GM21367 (cell line): ENCODE measurements around the gene INCENP.

Source experiments
- ATAC-seq: cut with Tn5 transposase; IDR thresholded peaks from one replicate; pipeline ENCODE4 v1.9.1; 2021; ENCODE audit not compliant: unreplicated experiment

INCENP gene

DNA sequence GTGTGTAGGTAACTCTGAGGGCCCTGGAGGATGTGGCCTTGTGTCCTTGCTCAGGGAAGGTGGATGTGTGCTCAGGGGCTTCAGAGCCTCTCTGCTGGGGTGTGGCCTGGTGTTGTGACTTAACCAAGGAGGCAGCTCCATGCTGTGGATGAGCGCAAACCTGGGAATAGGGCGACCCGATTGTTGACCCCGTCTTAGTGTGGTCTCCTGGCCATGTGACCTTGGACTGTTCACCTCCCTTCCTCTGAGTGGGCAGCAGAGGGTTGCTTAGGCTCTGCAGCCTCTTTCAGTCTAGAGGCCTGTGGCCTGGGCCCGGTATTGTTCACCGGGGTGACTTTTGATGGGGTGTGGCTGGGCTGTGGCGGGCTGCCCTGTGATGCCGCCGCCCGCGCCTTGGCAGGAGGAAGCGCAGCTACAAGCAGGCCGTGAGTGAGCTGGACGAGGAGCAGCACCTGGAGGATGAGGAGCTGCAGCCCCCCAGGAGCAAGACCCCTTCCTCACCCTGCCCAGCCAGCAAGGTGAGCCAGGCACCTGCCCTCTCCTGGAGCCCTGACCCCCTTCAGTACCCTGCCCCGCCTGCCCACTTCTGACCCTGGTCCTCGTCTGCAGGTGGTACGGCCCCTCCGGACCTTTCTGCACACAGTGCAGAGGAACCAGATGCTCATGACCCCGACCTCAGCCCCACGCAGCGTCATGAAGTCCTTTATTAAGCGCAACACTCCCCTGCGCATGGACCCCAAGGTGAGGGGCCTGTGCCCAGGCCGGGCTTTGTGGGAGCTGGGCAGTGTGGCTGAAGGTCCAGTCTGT lies 16.7 kb downstream of the INCENP start:
- no peak for ATAC-seq

GRCh38 chr11:62141111-62142042 lies 17.6 kb downstream of the INCENP start:
- ATAC-seq = no peak

DNA sequence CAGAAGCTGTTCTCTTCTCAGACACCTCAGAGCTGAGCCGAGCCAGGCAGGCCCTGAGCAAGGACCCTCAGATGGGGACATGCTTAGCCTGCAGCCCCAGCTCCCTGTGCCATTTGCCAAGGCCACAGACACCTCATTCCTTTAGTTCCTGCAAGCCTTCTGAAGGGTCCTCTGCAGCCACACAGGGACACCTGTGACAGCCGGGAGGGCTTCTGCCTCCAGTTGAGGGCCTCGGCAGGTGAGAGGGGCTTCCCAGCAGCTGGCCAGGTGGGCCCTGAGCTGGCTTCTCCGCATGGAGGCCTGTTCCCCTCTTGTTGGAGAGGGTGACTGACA lies 18.2 kb downstream of the INCENP start:
- ATAC-seq = no peak

DNA sequence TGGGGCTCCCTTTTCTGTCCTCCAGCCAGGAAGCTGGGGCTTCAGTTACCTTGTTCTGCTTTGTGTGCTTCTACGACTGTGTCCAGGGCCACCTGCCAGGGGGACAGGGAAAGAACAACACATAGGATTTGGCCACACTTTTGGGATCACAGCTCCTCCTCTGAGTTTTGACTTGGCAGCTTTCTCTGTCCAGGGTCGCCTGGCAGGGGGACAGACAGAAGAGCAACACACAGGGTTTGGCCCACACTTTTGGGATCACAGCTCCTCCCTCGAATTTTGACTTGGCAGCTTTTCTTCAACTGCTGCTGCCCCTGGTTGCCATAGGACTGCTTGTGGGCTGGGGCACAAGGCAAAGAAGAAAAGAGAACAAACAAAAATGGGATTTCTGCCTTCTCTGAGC lies 19.1 kb downstream of the INCENP start:
- ATAC-seq = no peak

- ATAC-seq = no peak
Observed at GRCh38 chr11:62143727-62144126, 19.9 kb downstream of the INCENP start.

GRCh38 chr11:62144641-62145255 lies 20.9 kb downstream of the INCENP start:
- no peak for ATAC-seq

GRCh38 chr11:62145261-62145871 lies 21.6 kb downstream of the INCENP start:
- no peak for ATAC-seq

GRCh38 chr11:62146476-62147200 lies 22.8 kb downstream of the INCENP start:
- ATAC-seq = no peak

GRCh38 chr11:62147545-62147944 lies 23.7 kb downstream of the INCENP start:
- no peak for ATAC-seq

- ATAC-seq = no peak
Observed at GRCh38 chr11:62148271-62148980, 24.6 kb downstream of the INCENP start.

- ATAC-seq = no peak
Observed at GRCh38 chr11:62149986-62150886, 26.4 kb downstream of the INCENP start.

DNA sequence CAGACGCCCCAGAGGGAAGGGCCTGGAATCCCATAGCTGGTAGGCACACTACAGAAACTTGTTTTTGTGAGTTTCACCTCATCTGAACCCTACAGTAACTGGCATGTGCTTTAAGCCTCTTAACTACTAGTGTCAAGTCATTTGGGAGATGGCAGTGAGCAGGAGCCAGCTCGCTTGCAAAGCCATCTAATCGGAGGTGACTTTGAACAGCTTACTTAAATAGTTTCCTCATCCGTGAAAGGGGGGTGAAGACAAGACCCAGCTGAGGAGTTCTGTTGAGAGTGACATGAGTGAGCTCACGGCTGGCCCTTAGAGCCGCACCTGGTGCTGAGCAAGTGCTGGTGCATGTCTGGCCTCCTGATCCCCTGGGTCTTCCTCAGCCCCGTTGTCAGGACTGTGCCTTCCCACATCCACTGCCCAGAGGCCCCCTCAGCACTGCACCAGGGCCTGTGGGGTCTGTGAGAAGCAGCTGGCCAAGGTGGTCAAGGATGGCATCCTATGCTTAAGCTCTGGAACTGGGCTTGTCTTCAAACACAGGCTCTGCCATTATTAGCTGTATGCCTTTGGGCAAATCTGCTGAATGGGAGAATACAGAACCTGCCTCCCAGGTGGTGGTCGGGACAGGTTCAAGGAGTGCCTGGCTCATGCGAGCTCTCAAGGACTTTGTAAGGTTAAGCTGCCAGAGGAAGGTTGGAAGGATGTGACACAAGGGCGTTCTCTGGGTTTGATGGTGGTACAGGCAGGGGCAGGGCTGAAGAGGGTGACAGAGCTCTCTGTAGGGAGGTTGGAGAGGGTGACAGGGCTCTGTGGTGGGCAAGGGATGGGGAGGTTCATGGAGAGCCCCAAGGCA lies 27.3 kb downstream of the INCENP start:
- no peak for ATAC-seq

- ATAC-seq = no peak
Observed at GRCh38 chr11:62151737-62152102, 27.9 kb downstream of the INCENP start.

DNA sequence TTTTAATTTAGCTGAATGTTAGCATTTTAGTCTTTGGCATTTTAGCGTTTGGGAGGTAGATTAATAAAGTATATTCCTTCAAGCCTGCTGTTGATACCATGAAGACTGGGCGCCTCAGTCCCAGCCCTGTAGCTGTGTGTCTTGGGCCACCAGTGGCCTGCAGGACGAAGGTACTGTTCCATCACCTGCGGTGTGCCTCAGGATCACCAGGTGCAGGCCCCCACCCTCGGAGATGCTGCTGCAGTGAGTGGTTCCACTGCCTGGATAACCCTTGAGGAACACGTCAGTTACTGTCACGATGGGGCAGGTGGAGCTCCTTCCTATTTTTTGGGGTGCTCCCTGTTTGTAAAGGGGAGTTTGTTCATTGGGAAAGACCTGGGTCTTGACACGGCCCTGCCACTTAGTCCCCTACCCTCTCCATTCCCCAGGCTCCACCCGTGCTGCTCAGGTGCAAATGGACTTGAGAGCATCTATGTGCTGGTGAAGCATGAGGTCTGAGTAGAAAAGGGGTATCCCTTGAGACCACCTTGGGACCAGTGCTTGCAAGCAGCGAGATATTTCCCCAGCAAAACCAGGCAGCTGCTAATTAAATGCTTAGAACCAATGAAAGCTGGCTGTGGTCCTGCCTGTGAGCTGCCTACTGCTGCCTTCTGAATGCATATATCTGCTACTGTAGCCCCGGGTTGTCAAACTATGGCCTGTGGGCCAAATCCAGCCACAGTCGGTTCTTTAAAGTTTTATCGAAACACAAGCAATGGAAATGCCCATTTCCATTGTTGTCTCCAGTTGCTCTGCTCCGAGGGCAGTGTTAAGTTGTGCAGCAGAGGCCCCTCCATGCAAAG lies 28.7 kb downstream of the INCENP start:
- ATAC-seq = no peak

DNA sequence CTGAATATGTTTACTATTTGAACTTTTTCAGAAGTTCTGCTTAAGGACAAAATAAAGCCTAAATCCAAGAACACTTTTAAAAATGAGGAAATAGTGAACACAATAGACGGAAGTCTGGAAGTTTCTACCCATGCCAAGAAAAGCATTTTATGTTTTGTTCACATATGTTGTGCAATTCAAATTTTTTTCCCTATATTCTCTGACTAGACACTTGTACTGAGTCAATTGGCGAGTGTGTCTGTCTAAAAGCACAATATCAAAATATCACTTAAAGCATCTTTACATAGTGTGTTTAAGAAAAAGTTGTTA lies 29.2 kb downstream of the INCENP start:
- ATAC-seq = no peak

DNA sequence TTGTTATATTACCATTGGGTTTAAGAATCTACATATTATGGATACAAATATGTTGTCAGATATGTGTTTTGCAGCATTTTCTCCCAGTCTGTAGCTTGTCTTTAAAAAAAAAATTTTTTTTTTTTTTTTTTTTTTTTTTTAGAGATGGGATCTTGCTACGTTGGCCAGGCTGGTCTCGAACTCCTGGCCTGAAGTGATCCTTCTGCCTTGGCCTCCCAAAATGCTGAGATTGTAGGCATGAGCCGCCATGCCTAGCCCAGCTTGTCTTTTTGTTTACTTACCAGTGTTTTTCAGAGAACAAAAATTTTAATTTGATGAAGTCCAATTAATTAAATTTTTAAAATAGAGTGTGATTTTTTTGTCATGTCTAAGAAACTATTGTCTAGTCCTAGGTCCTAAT lies 29.8 kb downstream of the INCENP start:
- no peak for ATAC-seq

DNA sequence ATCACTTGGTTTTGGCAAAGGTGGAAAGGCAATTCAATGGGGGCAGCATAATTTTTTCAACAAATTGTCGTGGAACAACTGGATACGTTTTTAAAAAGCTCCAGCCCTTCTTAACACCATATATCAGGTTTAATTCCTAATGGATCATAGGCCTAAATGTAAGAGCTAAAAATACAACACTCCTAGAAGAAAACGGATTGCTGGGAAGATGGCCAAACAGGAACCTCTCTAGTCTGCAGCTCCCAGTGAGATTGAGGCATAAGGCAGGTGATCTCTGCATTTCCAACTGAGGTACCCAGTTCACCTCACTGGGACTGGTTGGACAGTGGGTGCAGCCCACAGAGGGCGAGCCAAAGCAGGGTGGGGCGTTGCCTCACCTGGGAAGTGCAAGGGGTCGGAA lies 33.8 kb downstream of the INCENP start:
- ATAC-seq = no peak
